Mammary epithelial cell (primary cell): ENCODE data around the gene HADHA.

Experiments used
- CTCF ChIP-seq, 2 donors: IDR thresholded peaks in 1 of 2; conservative IDR thresholded peaks in 1 of 2; 2 replicates each; pipeline ENCODE4 v1.5.1; 2011 to 2012; ENCODE audit warnings: inconsistent platforms in 2 of 2, low read length in 2 of 2, mild to moderate bottlenecking in 2 of 2, control low read depth in 1 of 2, low read depth in 1 of 2; ENCODE audit not compliant: insufficient read depth in 1 of 2; ENCODE audit errors: extremely low read depth in 1 of 2
- EZH2 ChIP-seq: IDR thresholded peaks from 2 replicates; pipeline ENCODE4 v1.6.1; 2012; ENCODE audit warnings: low read length, inconsistent platforms, borderline replicate concordance

DNA sequence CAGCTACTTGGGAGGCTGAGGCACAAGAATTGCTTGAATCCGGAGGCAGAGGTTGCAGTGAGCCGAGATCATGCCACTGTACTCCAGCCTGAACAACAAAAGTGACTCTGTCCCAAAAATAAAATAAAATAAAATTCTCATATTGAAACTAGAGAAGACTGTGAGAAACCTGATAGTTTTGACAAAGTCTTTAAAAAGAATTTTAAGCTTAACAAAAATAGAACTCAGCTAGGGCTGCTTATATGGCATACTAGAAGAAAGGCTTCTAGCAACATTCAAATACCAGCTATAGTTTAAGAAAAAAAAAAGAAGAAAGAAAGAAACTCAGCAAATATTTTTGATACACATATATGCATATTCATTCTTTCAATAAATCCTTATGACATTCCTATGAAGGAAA lies 13.6 kb downstream of the HADHA start:
- no peak for TF ChIP-seq CTCF (conservative IDR thresholded peaks at IDR 0.05 in 1 of 2, IDR thresholded peaks at IDR 0.05 in 1 of 2; ENCODE audit: extremely low read depth in 1 of 2, insufficient read depth in 1 of 2, low read depth in 1 of 2, low read length in 2 of 2)
- TF ChIP-seq EZH2: no peak
